ENCODE data around the gene HMGB2.

GRCh38 chr4:173289353-173289727, 44.8 kb downstream of the HMGB2 start:
- TF ChIP-seq CTCF (conservative IDR thresholded peaks at IDR 0.05; ENCODE audit: low read length) (no peak), EZH2phosphoT487 (IDR thresholded peaks at IDR 0.05; ENCODE audit: borderline replicate concordance, low read depth, low read length) (no peak)
